Gastroesophageal sphincter (tissue), 4 donors: ENCODE data around the gene CPN2. TPM values are rescaled to one million over a fixed set of nuclear protein-coding genes. Genes with fewer than 3 reads are reported as not detected.

ENCODE experiments used
- ATAC-seq: fragments of 150-250 bp; one replicate; pipeline ENCODE4 v1.9.1; 2016; ENCODE audit warnings: mild to moderate bottlenecking, moderate library complexity
- H3K27ac ChIP-seq, 4 donors: fragments of 200-600 bp; sonication (generic) in 3 of 4; 1 replicate in 3 of 4; 2 replicates in 1 of 4; pipeline ENCODE4 v1.5.1; 2016 to 2019
- H3K27me3 ChIP-seq: fragments of 200-600 bp; sonication (generic); one replicate; pipeline ENCODE4 v1.5.1; 2019
- H3K36me3 ChIP-seq, 2 donors: fragments of 200-600 bp; sonication (generic); one replicate each; pipeline ENCODE4 v1.5.1; 2019; ENCODE audit warnings: control low read depth in 1 of 2
- H3K4me1 ChIP-seq, 3 donors: fragments of 200-600 bp; sonication (generic); 1 replicate in 2 of 3; 2 replicates in 1 of 3; pipeline ENCODE4 v1.5.1; 2016 to 2019; ENCODE audit warnings: control low read depth in 2 of 3
- H3K4me3 ChIP-seq, 2 donors: fragments of 200-600 bp; sonication (generic); one replicate each; pipeline ENCODE4 v1.5.1; 2019; ENCODE audit warnings: mild to moderate bottlenecking in 1 of 2, moderate library complexity in 1 of 2
- H3K9me3 ChIP-seq, 3 donors: fragments of 200-600 bp; sonication (generic); one replicate each; pipeline ENCODE4 v1.5.1; 2017 to 2019; ENCODE audit warnings: control low read depth in 2 of 3
- CTCF ChIP-seq, 4 experiments: fragments of 200-600 bp in 2 of 4; fragments of 450-650 bp in 2 of 4; sonication (generic) in 1 of 4; IDR thresholded peaks; one replicate each; pipeline ENCODE4 v1.5.1; 2017 to 2019; ENCODE audit warnings: antibody characterized with exemption in 4 of 4, mild to moderate bottlenecking in 2 of 4, moderate library complexity in 2 of 4
- EP300 ChIP-seq: sonication (generic); formaldehyde crosslinking; IDR thresholded peaks from one replicate; pipeline ENCODE4 v1.6.1; 2017; ENCODE audit warnings: antibody characterized with exemption, mild to moderate bottlenecking
- POLR2A ChIP-seq, 2 donors: fragments of 450-650 bp; IDR thresholded peaks; one replicate each; pipeline ENCODE4 v1.6.1; 2017; ENCODE audit warnings: antibody characterized with exemption in 2 of 2, mild to moderate bottlenecking in 2 of 2, moderate library complexity in 1 of 2
- POLR2AphosphoS5 ChIP-seq: sonication (generic); formaldehyde crosslinking; IDR thresholded peaks from one replicate; pipeline ENCODE4 v1.6.1; 2017; ENCODE audit warnings: antibody characterized with exemption
- WGBS, 2 donors: methylation state at CpG; one replicate each; pipeline ENCODE4 v1.1.5; 2018; ENCODE audit warnings: low coverage in 1 of 2; 5-methylcytosine and 5-hydroxymethylcytosine counted together
- total RNA-seq, 4 donors: library from RNA; depleted of rRNA; stranded (reverse); fragments of >200 nt; gene quantifications; one replicate each; pipeline ENCODE4 v1.1.0, GENCODE V29; 2016

Gene CPN2
- total RNA-seq = not detected

- no peak within 1 kb of the TSS for H3K27ac ChIP-seq
- 94% methylated on average over 3 of the region's 24 CpGs; no CpG with 5 or more reads in 1 of the 2 donors for WGBS, 2 donors
- H3K9me3 ChIP-seq = no peaks in the 10 kb centered on the region
- no peaks in the 10 kb centered on the region for H3K36me3 ChIP-seq
- no peaks in the 10 kb centered on the region for H3K4me1 ChIP-seq
- TF ChIP-seq CTCF (IDR thresholded peaks at IDR 0.05) (no peak), POLR2AphosphoS5 (no peak), POLR2A (IDR thresholded peaks at IDR 0.05) (no peak), EP300 (no peak)
- no peaks in the 10 kb centered on the region for H3K27me3 ChIP-seq
- no peak within 1 kb of the TSS for H3K4me3 ChIP-seq
- ATAC-seq = no peak
These were observed at the start of gene CPN2 for GRCh38 chr3:194351080-194351672. CPN2 (minus strand) TSS chr3:194351328; CDS start chr3:194342702, 8,626 bp downstream.

- Histone ChIP-seq H3K4me1 (peaks cover 0 to 26% (median 17%) of the 10 kb centered on the region in 3 donors), H3K27me3 (peaks cover 40% of the 10 kb centered on the region), H3K27ac (no peak overlapping the region), H3K9me3 (no peaks in the 10 kb centered on the region), H3K36me3 (no peaks in the 10 kb centered on the region), H3K4me3 (no peak overlapping the region)
- ATAC-seq = no peak
- no peak for TF ChIP-seq CTCF (IDR thresholded peaks at IDR 0.05)
- TF ChIP-seq EP300 = no peak
- no peak for TF ChIP-seq POLR2AphosphoS5
- TF ChIP-seq POLR2A (IDR thresholded peaks at IDR 0.05) = no peak
- 78 to 86% methylated on average over 7 to 13 of the region's 15 CpGs for WGBS, 2 donors
These were observed 48.8 kb upstream of the CPN2 start for GRCh38 chr3:194399874-194400411.

- 50 to 76% methylated on average over 1 to 2 of the region's 2 CpGs for WGBS, 2 donors
- no peak for ATAC-seq
These were observed 48.0 kb upstream of the CPN2 start, which contains the start of gene GP5 for GRCh38 chr3:194399166-194399565. GP5 (minus strand) TSS chr3:194399266; CDS start chr3:194398282, 984 bp downstream.

GRCh38 chr3:194397757-194398312, 46.7 kb upstream of the CPN2 start:
- 1 to 39% methylated on average over 5 to 14 of the region's 38 CpGs for whole genome bisulfite sequencing, 2 donors
- peaks cover 52% of the 10 kb centered on the region for H3K27me3 ChIP-seq
- peak overlapping the region in 1 of 2 donors; percentile 38 for H3K4me3 ChIP-seq
- no peak overlapping the region for H3K27ac ChIP-seq
- H3K4me1 ChIP-seq = peaks cover 0 to 26% (median 17%) of the 10 kb centered on the region in 3 donors
- TF ChIP-seq CTCF (IDR thresholded peaks at IDR 0.05) (no peak), EP300 (no peak), POLR2AphosphoS5 (no peak), POLR2A (IDR thresholded peaks at IDR 0.05) (no peak)
- no peaks in the 10 kb centered on the region for H3K9me3 ChIP-seq
- no peak for ATAC-seq
- no peaks in the 10 kb centered on the region for H3K36me3 ChIP-seq

More at GRCh38 chr3:194399166-194399565, 48.0 kb upstream of the CPN2 start, which contains the start of gene GP5:
- no peak within 1 kb of the TSS for H3K27ac ChIP-seq
- peaks cover 0 to 26% (median 17%) of the 10 kb centered on the region in 3 donors for H3K4me1 ChIP-seq
- TF ChIP-seq CTCF (IDR thresholded peaks at IDR 0.05) (no peak), POLR2AphosphoS5 (no peak), POLR2A (IDR thresholded peaks at IDR 0.05) (no peak), EP300 (no peak)
- peak within 1 kb of the TSS in 1 of 2 donors; percentile 38 for H3K4me3 ChIP-seq
- no peaks in the 10 kb centered on the region for H3K9me3 ChIP-seq
- H3K27me3 ChIP-seq = peaks cover 47% of the 10 kb centered on the region
- no peaks in the 10 kb centered on the region for H3K36me3 ChIP-seq
